HG03354 (cell line): ENCODE results near the gene BSPH1.
"Not testable (repeated sequence)": the region's sequence is repeated elsewhere in the genome, so short reads cannot be mapped to it uniquely, and the experiment has no call there.

Experiments
- ATAC-seq: cut with Tn5 transposase; IDR thresholded peaks from one replicate; pipeline ENCODE4 v1.9.1; 2021; ENCODE audit warnings: mild to moderate bottlenecking; ENCODE audit not compliant: unreplicated experiment, poor library complexity, severe bottlenecking

BSPH1 gene

GRCh38 chr19:47949852-47950521, 42.0 kb downstream of the BSPH1 start:
- not testable (repeated sequence) for ATAC-seq

GRCh38 chr19:47928581-47928980, 63.4 kb downstream of the BSPH1 start:
- not testable (repeated sequence) for ATAC-seq

- ATAC-seq = not testable (repeated sequence)
Observed at GRCh38 chr19:47920107-47920506, 71.9 kb downstream of the BSPH1 start.
